Stimulated activated CD4-positive, alpha-beta T cell treated with anti-CD3 and anti-CD28 coated beads, TNF-alpha, amount 100 ng/mL, for 48 hours (primary cell): ENCODE measurements around the gene CHPF.

ENCODE experiments used
- DNase-seq, 3 donors: peaks; one replicate each; pipeline ENCODE4 v3.0.0-alpha.2; 2020; ENCODE audit warnings: low read depth in 3 of 3

CHPF gene

GRCh38 chr2:219552382-219553167 is 9.0 kb upstream of the CHPF start:
- peak; percentile 52 to 85 (median 61) for DNase-seq

GRCh38 chr2:219551441-219552381 is 8.1 kb upstream of the CHPF start:
- DNase-seq: no peak

- no peak for DNase-seq
These were observed 6.0 kb upstream of the CHPF start for GRCh38 chr2:219549619-219550018.

- no peak for DNase-seq
These were observed 5.4 kb upstream of the CHPF start for GRCh38 chr2:219548990-219549389.

GRCh38 chr2:219547621-219548020 is 4.0 kb upstream of the CHPF start:
- DNase-seq: no peak

- no peak for DNase-seq
These were observed 2.3 kb upstream of the CHPF start for GRCh38 chr2:219545943-219546352.

- no peak for DNase-seq
These were observed 1.8 kb upstream of the CHPF start for GRCh38 chr2:219545295-219545942.

GRCh38 chr2:219544567-219544966 is 958 bp upstream of the CHPF start:
- no peak for DNase-seq

- peak in 1 of 3 donors; percentile 23 for DNase-seq
These were observed 546 bp downstream of the CHPF start for GRCh38 chr2:219542931-219543595.

- DNase-seq: peak; percentile 72 to 84 (median 77)
These were observed 1.9 kb downstream of the CHPF start for GRCh38 chr2:219541611-219542180.

- no peak for DNase-seq
These were observed 2.7 kb downstream of the CHPF start for GRCh38 chr2:219540784-219541504.

- DNase-seq: no peak
These were observed 3.5 kb downstream of the CHPF start for GRCh38 chr2:219539926-219540678.

- DNase-seq: no peak
These were observed 4.4 kb downstream of the CHPF start for GRCh38 chr2:219538956-219539788.

GRCh38 chr2:219538504-219538951 is 5.1 kb downstream of the CHPF start:
- DNase-seq: no peak

GRCh38 chr2:219537657-219538488 is 5.7 kb downstream of the CHPF start:
- no peak for DNase-seq

- DNase-seq: no peak
These were observed 6.6 kb downstream of the CHPF start for GRCh38 chr2:219536967-219537366.

- DNase-seq: no peak
These were observed 7.2 kb downstream of the CHPF start for GRCh38 chr2:219536425-219536824.
